ENCODE measurements around the gene DNAJB2. TPM values are rescaled to one million over a fixed set of nuclear protein-coding genes. Genes with fewer than 3 reads are reported as not detected.
"Not testable (repeated sequence)": the region's sequence is repeated elsewhere in the genome, so short reads cannot be mapped to it uniquely, and the experiment has no call there.

DNAJB2 gene
- total RNA-seq, 2 experiments from 2014 or later = 57.0 to 59.7 TPM

DNA sequence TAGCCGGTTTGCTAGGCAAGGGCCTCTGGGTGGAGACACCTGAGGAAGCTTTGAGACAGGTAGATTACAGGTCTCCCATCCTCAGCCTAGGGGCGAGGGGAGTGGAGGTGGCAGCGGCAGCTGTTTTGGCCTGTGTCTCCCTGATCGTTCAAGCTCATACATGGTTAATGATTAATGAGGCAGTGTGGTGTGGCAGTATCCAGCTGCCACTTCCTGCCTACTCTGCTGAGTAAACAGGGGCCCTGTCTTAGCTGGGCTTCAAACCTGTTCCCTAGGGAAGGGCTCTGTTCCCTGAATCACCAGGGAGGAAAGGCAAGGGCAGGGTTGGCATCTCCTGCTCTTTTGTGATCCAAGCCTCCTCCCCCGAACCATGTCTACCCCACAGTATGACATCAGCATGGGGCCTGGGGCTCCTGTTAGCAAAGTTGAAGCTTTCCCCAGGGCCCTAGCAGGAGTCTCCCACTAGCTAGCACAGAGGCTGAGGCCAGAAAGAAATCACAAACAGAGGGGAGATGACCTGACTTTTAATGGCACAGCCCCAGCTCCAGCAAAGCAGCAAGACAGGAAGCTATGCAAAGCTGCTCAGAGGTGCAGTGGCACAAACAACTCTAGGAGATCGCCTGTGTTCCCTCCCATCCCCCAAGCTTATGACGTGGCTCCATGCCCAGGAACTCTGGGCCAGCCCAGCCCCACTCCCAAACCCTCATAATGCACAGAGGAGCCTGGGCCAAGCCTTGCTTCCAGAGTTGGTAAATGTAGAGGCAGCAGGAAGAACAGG, 29.8 kb upstream of the DNAJB2 start:
- POLR2A ChIA-PET = interaction anchor here (1.0 to 15.2 kb wide), 10 partner anchors 17 to 853 kb away, joined by 3 to 425 read pairs (median 8); partner anchors contain the start of genes ABCB6, ANKZF1, ATG9A and CNPPD1
- Mint-ChIP-seq H3K27me3 (no peaks in the 10 kb centered on the region), H3K4me3 (peak overlapping the region; percentile 100), H3K36me3 (ENCODE audit: low read depth) (peaks cover 73% of the 10 kb centered on the region), H3K27ac (peak overlapping the region; percentile 81), H3K4me1 (peaks cover 77% of the 10 kb centered on the region), H3K9me3 (no peaks in the 10 kb centered on the region)
- CTCF ChIA-PET = interaction anchor here (1.1 to 9.7 kb wide), 8 partner anchors 20 to 89 kb away, joined by 3 to 120 read pairs (median 4); partner anchors contain the start of genes ANKZF1, ATG9A, CNPPD1 and DNAJB2
- DNase-seq = peak; percentile 66

DNA sequence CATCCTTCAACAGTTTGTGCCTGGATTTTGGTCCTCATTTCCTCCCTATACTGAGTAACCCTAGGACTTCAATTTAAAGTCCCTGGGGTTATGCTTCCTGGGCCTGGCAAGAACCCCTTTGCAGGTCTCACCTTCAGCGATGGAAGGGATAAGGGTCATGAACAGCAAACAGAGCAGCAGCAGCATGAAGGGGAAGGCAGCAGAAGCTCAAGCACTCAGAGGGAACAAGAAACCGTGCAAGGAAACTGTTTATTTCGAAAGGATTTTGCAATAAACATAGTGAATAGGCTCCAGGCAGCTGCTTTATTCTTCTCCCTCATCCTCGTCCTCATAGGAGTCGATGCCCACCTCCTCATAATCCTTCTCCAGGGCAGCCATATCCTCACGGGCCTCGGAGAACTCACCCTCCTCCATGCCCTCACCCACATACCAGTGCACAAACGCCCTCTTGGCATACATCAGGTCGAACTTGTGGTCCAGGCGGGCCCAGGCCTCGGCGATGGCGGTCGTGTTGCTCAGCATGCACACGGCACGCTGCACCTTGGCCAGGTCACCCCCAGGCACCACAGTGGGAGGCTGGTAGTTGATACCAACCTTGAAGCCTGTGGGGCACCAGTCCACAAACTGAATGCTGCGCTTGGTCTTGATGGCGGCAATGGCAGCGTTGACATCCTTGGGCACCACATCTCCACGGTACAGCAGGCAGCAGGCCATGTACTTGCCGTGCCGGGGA, 29.0 kb upstream of the DNAJB2 start:
- peaks cover 74% of the 10 kb centered on the region for H3K4me1 Mint-ChIP-seq
- H3K4me3 Mint-ChIP-seq = peak overlapping the region; percentile 100
- H3K27me3 Mint-ChIP-seq = no peaks in the 10 kb centered on the region
- H3K27ac Mint-ChIP-seq = peak overlapping the region; percentile 81
- CTCF ChIA-PET = interaction anchor here (1.2 to 9.7 kb wide), 7 partner anchors 21 to 90 kb away, joined by 4 to 120 read pairs (median 4); partner anchors contain the start of genes ANKZF1, ATG9A, CNPPD1 and DNAJB2
- no peak for DNase-seq
- peaks cover 73% of the 10 kb centered on the region for H3K36me3 Mint-ChIP-seq (ENCODE audit: low read depth)
- no peaks in the 10 kb centered on the region for H3K9me3 Mint-ChIP-seq
- POLR2A ChIA-PET = interaction anchor here (1.0 to 15.2 kb wide), 9 partner anchors 17 to 853 kb away, joined by 3 to 425 read pairs (median 19); partner anchors contain the start of genes ABCB6, ANKZF1, ATG9A and CNPPD1

DNA sequence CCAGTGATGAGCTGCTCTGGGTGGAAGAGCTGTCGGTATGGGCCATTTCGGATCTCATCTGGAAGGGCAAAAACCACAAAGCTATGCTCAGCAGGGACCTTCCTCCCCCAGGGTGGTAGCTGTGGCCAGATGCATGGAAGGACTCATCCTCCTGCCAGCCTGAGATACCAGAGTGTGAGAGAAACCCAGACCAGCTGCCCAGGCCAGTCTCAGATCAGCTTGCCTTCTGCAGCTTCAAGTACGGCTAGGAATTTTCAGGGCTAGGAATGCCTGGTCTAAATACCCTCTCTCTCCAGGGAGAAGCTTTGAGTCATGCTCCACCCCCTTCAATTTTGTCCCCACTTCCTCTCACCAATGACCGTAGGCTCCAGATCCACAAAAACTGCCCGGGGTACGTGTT, 27.5 kb upstream of the DNAJB2 start:
- H3K27ac Mint-ChIP-seq = peak overlapping the region; percentile 81
- H3K4me3 Mint-ChIP-seq = peak overlapping the region; percentile 100
- no peak for DNase-seq
- CTCF ChIA-PET = interaction anchor here (1.0 to 9.7 kb wide), 4 partner anchors 10 to 222 kb away, joined by 3 to 120 read pairs (median 6); partner anchors contain the start of genes ANKZF1 and ATG9A
- peaks cover 68% of the 10 kb centered on the region for H3K36me3 Mint-ChIP-seq (ENCODE audit: low read depth)
- H3K4me1 Mint-ChIP-seq = peaks cover 70% of the 10 kb centered on the region
- POLR2A ChIA-PET = interaction anchor here (2.9 to 15.2 kb wide), 9 partner anchors 8 to 93 kb away, joined by 17 to 425 read pairs (median 63); partner anchors contain the start of genes ABCB6, ANKZF1, ATG9A and CNPPD1
- no peaks in the 10 kb centered on the region for H3K27me3 Mint-ChIP-seq
- H3K9me3 Mint-ChIP-seq = no peaks in the 10 kb centered on the region

DNA sequence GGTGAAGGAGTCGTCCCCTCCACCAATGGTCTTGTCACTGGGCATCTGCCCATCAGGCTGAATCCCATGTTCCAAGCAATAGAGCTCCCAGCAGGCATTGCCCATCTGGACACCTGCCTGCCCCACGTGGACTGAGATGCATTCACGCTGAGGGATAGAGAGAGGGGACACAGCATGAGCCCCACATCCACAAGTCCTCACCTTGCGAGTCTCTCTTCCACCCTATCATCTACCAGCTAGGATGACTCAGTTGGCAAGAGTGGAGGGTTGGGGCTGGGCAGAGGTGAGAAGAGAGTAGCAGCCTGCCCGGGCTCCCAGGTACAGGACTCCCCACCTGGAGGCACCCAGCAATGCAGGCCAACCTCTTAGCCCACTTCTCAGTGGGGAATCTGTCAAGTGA, 27.1 kb upstream of the DNAJB2 start:
- ChIA-PET POLR2A (interaction anchor here (0.7 to 15.2 kb wide), 14 partner anchors 8 to 136 kb away, joined by 3 to 425 read pairs (median 36); partner anchors contain the start of genes ABCB6, ANKZF1, ATG9A and CNPPD1), CTCF (interaction anchor here (0.6 to 9.7 kb wide), 8 partner anchors 10 to 222 kb away, joined by 3 to 120 read pairs (median 4); partner anchors contain the start of genes ANKZF1 and ATG9A)
- H3K36me3 Mint-ChIP-seq (ENCODE audit: low read depth) = peaks cover 63% of the 10 kb centered on the region
- peak overlapping the region; percentile 81 for H3K27ac Mint-ChIP-seq
- H3K4me1 Mint-ChIP-seq = peaks cover 66% of the 10 kb centered on the region
- H3K27me3 Mint-ChIP-seq = no peaks in the 10 kb centered on the region
- H3K4me3 Mint-ChIP-seq = peak overlapping the region; percentile 100
- peak; percentile 46 for DNase-seq
- H3K9me3 Mint-ChIP-seq = no peaks in the 10 kb centered on the region

DNA sequence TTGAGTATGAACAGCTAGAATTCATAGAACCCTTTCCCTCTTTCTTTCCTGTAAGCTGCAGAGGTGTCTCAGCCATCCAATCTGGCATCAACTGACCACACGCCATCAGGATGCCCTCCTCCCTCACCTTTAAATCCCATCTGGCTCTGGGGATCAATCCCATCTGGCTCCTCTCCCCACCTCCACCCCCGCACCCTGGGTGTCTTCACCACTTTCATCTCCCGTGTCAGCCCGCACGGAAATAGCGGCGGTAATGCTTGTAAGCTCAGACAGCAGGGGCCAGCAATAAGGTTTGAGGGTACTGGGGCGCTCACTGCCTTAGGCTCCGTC, 26.6 kb upstream of the DNAJB2 start:
- POLR2A ChIA-PET = interaction anchor here (0.6 to 15.2 kb wide), 20 partner anchors 8 to 225 kb away, joined by 3 to 425 read pairs (median 15); partner anchors contain the start of genes ABCB6, ANKZF1, ATG9A and CNPPD1
- H3K9me3 Mint-ChIP-seq = no peaks in the 10 kb centered on the region
- H3K27me3 Mint-ChIP-seq = no peaks in the 10 kb centered on the region
- peaks cover 61% of the 10 kb centered on the region for H3K4me1 Mint-ChIP-seq
- H3K27ac Mint-ChIP-seq = peak overlapping the region; percentile 81
- CTCF ChIA-PET = interaction anchor here (0.6 to 9.7 kb wide), 7 partner anchors 9 to 111 kb away, joined by 3 to 120 read pairs (median 5); partner anchors contain the start of genes ANKZF1 and ATG9A
- H3K4me3 Mint-ChIP-seq = peak overlapping the region; percentile 100
- H3K36me3 Mint-ChIP-seq (ENCODE audit: low read depth) = peaks cover 59% of the 10 kb centered on the region
- DNase-seq = no peak

DNA sequence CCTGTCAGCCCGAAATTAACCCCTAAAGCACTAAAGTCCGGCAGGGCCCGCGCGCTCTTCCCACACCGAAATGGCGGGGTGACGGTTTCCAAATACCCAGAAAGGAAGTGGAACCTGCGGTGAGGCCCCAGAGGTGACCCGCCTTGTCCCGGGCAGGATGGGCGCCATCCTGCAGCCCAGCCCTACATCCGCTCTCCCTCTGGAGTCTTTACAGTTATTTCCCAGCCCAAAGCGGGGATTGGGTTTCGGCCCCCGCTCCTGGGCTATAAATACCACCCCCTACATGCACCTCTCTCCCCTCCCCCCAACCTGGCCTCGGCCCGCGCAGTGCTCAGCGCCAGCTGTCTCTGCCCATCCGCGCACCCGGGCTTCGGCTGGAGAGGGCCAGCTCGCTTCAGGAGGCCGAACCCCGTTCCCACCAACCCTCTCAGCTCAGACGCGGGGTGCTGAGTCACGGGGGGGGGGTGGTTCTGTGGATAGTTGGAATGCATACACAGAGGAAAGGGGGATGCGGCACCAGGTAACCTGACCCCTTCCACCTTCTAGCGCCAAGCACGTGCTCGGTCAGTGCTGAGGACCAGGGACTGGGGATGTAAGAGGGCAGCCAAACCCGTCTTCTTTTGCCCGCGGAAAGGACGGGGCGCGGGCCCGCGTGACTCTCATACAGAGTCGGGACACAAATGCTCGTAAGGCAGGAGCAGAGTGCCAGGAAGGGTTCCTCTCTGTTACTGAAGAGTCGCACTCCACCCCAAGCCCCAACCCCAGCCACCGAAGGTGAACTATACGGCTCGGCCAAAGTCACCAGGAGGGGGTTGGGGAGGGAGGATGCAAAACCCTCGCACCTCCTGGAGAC, 26.0 kb upstream of the DNAJB2 start, which contains the start of gene TUBA4B:
Gene TUBA4B, plus strand, starts transcription at position 344 of the 853 bp plus-strand sequence. Its CDS starts 165 bp downstream, at position 509.
- Mint-ChIP-seq H3K4me3 (peak within 1 kb of the TSS; percentile 100), H3K36me3 (ENCODE audit: low read depth) (peaks cover 53% of the 10 kb centered on the region), H3K27ac (peak within 1 kb of the TSS; percentile 81), H3K9me3 (no peaks in the 10 kb centered on the region), H3K4me1 (peaks cover 56% of the 10 kb centered on the region), H3K27me3 (no peaks in the 10 kb centered on the region)
- peak; percentile 78 for DNase-seq
- CTCF ChIA-PET = interaction anchor here (0.6 to 9.7 kb wide), 12 partner anchors 8 to 112 kb away, joined by 3 to 120 read pairs (median 6); partner anchors contain the start of genes ANKZF1, ATG9A, DNAJB2 and GLB1L
- POLR2A ChIA-PET = interaction anchor here (0.6 to 15.2 kb wide), 26 partner anchors 8 to 594 kb away, joined by 3 to 425 read pairs (median 8); partner anchors contain the start of genes ABCB6, ANKZF1, ATG9A and BCS1L

DNA sequence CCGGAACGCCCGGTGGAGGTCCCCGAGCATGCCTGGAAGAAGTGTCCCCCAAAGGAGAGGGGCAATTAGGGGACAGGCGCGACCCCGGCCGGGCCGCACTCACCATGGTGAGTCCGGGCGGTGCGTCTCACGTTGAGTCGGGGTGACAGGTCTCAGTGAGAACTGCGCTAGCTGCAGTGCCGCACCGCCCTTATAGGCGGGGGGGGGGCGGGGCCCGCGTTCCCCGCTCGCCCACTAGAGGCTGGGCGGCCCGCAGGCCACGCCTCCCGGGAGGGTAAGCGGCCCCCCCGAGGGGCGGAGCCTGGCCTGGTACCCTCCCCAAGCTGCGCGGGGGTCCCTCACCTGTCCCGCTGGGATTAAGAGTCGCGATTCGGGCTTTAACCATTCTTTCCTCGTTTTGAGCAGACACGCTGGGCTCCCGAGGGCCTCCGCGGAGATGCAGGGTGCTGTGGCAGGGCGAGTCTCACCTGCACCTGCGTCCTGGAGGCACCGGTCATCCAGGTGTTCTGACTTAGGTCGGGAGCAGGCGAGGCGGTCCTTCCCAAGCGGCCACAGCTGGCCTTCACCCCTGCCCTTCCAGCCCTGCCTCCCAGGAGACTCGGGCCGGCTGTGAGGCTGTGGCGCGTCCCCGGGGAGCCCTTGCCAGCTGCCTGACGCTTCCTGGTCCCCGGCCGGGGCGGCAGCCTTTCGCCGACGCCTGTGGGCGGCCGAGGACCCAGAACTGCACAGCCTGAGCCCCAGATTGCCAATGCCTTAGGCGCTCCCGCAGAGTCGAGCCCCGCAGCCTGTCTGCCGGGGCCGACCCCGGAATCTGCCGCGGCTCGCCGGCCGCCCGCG, 25.2 kb upstream of the DNAJB2 start, which contains the start of gene TUBA4A:
Gene TUBA4A, minus strand, starts transcription at position 166 of the 837 bp plus-strand sequence. Its CDS starts 60 bp downstream, at position 106.
- H3K36me3 Mint-ChIP-seq (ENCODE audit: low read depth) = peaks cover 44% of the 10 kb centered on the region
- H3K9me3 Mint-ChIP-seq = no peaks in the 10 kb centered on the region
- ChIA-PET POLR2A (interaction anchor here (0.7 to 15.2 kb wide), 25 partner anchors 8 to 854 kb away, joined by 3 to 425 read pairs (median 7); partner anchors contain the start of genes ABCB6, ANKZF1, ATG9A and BCS1L), CTCF (interaction anchor here (1.0 to 9.7 kb wide), 12 partner anchors 8 to 196 kb away, joined by 3 to 120 read pairs (median 6); partner anchors contain the start of genes ANKZF1, ATG9A, CNPPD1 and DNAJB2)
- H3K27me3 Mint-ChIP-seq = peaks cover 2% of the 10 kb centered on the region
- peak within 1 kb of the TSS; percentile 81 for H3K27ac Mint-ChIP-seq
- H3K4me1 Mint-ChIP-seq = peaks cover 47% of the 10 kb centered on the region
- DNase-seq = peak; percentile 92
- H3K4me3 Mint-ChIP-seq = peak within 1 kb of the TSS; percentile 100

DNA sequence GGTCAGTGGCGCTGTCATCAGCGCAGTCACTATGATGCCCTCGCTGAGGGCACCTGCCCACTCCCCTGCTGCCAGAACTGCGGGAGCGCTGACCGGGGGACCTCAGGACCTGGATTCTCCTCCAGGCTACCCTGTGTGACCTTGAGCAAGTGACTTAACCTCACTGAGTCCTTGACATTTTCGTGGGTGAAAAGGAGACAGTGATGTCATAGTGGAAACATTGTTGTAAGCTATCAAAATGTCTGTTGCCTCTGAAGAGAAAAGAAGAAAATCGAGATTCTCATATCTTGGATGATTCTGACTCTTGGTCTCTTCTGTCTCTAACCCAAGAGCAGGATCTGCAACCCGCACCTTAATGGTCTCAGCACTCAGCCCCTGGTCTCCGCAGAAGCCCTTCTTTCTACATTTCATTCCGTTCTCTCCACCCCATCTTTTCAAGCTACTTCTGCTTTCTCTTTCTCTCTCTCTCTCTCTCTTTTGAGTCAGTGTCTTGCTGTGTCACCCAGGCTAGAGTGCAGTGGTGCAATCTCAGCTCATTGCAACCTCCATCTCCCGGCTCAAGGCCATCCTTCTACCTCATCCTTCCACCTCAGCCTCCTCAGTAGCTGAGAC, 24.5 kb upstream of the DNAJB2 start:
- CTCF ChIA-PET = interaction anchor here (0.6 to 9.7 kb wide), 13 partner anchors 9 to 197 kb away, joined by 3 to 120 read pairs (median 5); partner anchors contain the start of genes ANKZF1, ATG9A, CNPPD1 and DNAJB2

DNA sequence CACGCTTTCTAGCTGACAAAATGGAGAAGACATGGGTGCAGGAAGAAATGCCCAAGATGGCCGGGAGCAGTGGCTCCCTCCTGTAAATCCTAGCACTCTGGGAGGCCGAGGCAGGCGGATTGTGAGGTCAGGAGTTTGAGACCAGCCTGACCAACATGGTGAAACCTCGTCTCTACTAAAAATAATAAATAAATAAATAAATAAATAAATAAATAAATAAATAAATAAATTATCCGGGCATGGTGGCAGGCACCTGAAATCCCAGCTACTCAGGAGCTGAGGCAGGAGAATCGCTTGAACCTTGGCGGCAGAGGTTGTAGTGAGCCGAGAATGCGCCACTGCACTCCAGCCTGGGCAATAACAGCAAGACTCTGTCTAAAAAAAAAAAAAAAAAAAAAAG, 20.2 kb upstream of the DNAJB2 start:
- H3K9me3 Mint-ChIP-seq; H3K27ac Mint-ChIP-seq; DNase-seq; H3K4me3 Mint-ChIP-seq; H3K36me3 Mint-ChIP-seq (ENCODE audit: low read depth): not testable (repeated sequence)
- Mint-ChIP-seq H3K4me1 (peaks cover 11% of the 10 kb centered on the region), H3K27me3 (peaks cover 23% of the 10 kb centered on the region)
- POLR2A ChIA-PET = interaction anchor here (0.8 to 1.9 kb wide), 3 partner anchors 13 to 29 kb away, joined by 3 to 6 read pairs (median 3); partner anchors contain the start of genes ANKZF1, ATG9A and DNAJB2
- CTCF ChIA-PET = interaction anchor here (0.7 to 2.9 kb wide), 3 partner anchors 16 to 36 kb away, joined by 3 to 21 read pairs (median 13); partner anchors contain the start of gene DNAJB2

More for the DNA sequence above, 24.5 kb upstream of the DNAJB2 start:
- POLR2A ChIA-PET = interaction anchor here (0.7 to 15.2 kb wide), 19 partner anchors 7 to 133 kb away, joined by 3 to 425 read pairs (median 13); partner anchors contain the start of genes ABCB6, ANKZF1, ATG9A and CNPPD1
- peak; percentile 50 for DNase-seq
- peaks cover 37% of the 10 kb centered on the region for H3K36me3 Mint-ChIP-seq (ENCODE audit: low read depth)
- H3K4me1 Mint-ChIP-seq = peaks cover 40% of the 10 kb centered on the region
- peak overlapping the region; percentile 81 for H3K27ac Mint-ChIP-seq
- H3K9me3 Mint-ChIP-seq = no peaks in the 10 kb centered on the region
- H3K27me3 Mint-ChIP-seq = peaks cover 6% of the 10 kb centered on the region
- peak overlapping the region; percentile 100 for H3K4me3 Mint-ChIP-seq
